HEK293T (cell line): ENCODE measurements around the gene BIVM.

Source experiments
- BHLHE40 ChIP-seq: fragments of 450-650 bp; IDR thresholded peaks from 2 replicates; pipeline ENCODE4 v1.6.1; 2016; ENCODE audit warnings: mild to moderate bottlenecking, moderate library complexity, borderline replicate concordance
- ELF4 ChIP-seq: fragments of 450-650 bp; IDR thresholded peaks from 2 replicates; pipeline ENCODE4 v1.6.1; 2017; ENCODE audit warnings: antibody characterized with exemption
- FOXK2 ChIP-seq: fragments of 450-650 bp; IDR thresholded peaks from 2 replicates; pipeline ENCODE4 v1.6.1; 2016; ENCODE audit warnings: mild to moderate bottlenecking
- L3MBTL2 ChIP-seq: fragments of 450-650 bp; conservative IDR thresholded peaks from 2 replicates; pipeline ENCODE4 v1.6.1; 2016; ENCODE audit warnings: mild to moderate bottlenecking
- SP1 ChIP-seq: fragments of 450-650 bp; IDR thresholded peaks from 2 replicates; pipeline ENCODE4 v1.6.1; 2017
- SUZ12 ChIP-seq: fragments of 450-650 bp; IDR thresholded peaks from 2 replicates; pipeline ENCODE4 v1.6.1; 2016; ENCODE audit warnings: mild to moderate bottlenecking

DNA sequence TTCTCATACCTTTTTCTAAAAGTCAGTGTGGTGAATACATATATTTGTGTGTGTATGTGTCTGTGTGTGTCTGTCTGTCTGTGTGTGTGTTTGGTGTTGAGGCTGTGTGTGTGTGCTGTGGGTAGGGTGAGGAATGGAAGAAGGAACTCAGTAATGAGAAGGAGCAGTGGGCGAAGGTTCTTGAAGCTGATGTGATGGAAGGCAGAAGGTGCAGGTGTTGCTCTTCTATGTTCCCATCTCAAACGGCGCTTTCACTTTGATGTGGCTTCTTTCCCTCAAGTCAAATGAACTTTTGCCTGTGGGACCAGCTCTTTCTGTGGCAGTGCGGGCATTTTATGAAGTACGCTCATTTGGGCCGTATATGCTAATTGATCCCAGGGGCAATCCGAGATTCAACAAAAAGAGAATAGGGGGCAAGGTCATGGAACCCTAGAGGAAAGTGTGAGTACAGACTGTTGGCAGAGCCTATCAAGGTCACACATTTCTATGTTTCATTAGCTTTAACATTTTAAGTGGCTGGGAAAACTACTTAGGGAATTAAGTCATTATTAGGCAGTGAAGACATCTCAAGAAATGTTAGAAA lies 15.2 kb downstream of the BIVM start:
- TF ChIP-seq FOXK2 (no peak), SP1 (no peak), L3MBTL2 (no peak), SUZ12 (no peak), BHLHE40 (no peak), ELF4 (no peak)
